IPS DF 4.7 (cell line): ENCODE data around the gene CDH13.

ENCODE experiments used
- DNase-seq: peaks from one replicate; pipeline ENCODE4 v3.0.0-alpha.2; 2013; ENCODE audit warnings: low spot score; ENCODE audit errors: extremely low read depth

Gene CDH13

GRCh38 chr16:83648347-83648746 lies 1021.6 kb downstream of the CDH13 start:
- no peak for DNase-seq

- DNase-seq: no peak
Measured at GRCh38 chr16:83651871-83652270, 1025.1 kb downstream of the CDH13 start.

GRCh38 chr16:83652943-83653342 lies 1026.2 kb downstream of the CDH13 start:
- DNase-seq: no peak

GRCh38 chr16:83653785-83654184 lies 1027.0 kb downstream of the CDH13 start:
- DNase-seq: no peak

- no peak for DNase-seq
Measured at GRCh38 chr16:83660282-83660681, 1033.5 kb downstream of the CDH13 start.

GRCh38 chr16:83661656-83662055 lies 1034.9 kb downstream of the CDH13 start:
- no peak for DNase-seq

- DNase-seq: no peak
Measured at GRCh38 chr16:83666449-83666848, 1039.7 kb downstream of the CDH13 start.

- no peak for DNase-seq
Measured at GRCh38 chr16:83669456-83669855, 1042.7 kb downstream of the CDH13 start.

- DNase-seq: no peak
Measured at GRCh38 chr16:83674931-83675535, 1048.3 kb downstream of the CDH13 start.

- DNase-seq: no peak
Measured at GRCh38 chr16:83676086-83676485, 1049.3 kb downstream of the CDH13 start.

GRCh38 chr16:83680980-83681379 lies 1054.2 kb downstream of the CDH13 start:
- DNase-seq: no peak

GRCh38 chr16:83681381-83681956 lies 1054.7 kb downstream of the CDH13 start:
- DNase-seq: no peak

- DNase-seq: no peak
Measured at GRCh38 chr16:83682116-83682867, 1055.5 kb downstream of the CDH13 start.

- no peak for DNase-seq
Measured at GRCh38 chr16:83682868-83683235, 1056.1 kb downstream of the CDH13 start.

- DNase-seq: no peak
Measured at GRCh38 chr16:83685615-83686165, 1058.9 kb downstream of the CDH13 start.

- DNase-seq: no peak
Measured at GRCh38 chr16:83686726-83687125, 1060.0 kb downstream of the CDH13 start.

- no peak for DNase-seq
Measured at GRCh38 chr16:83689385-83689831, 1062.6 kb downstream of the CDH13 start.

- DNase-seq: no peak
Measured at GRCh38 chr16:83692224-83692623, 1065.5 kb downstream of the CDH13 start.

- no peak for DNase-seq
Measured at GRCh38 chr16:83698964-83699363, 1072.2 kb downstream of the CDH13 start.

GRCh38 chr16:83699817-83700216 lies 1073.0 kb downstream of the CDH13 start:
- no peak for DNase-seq

- no peak for DNase-seq
Measured at GRCh38 chr16:83700918-83701317, 1074.1 kb downstream of the CDH13 start.

- DNase-seq: no peak
Measured at GRCh38 chr16:83701494-83701893, 1074.7 kb downstream of the CDH13 start.
